HepG2 (cell line): Measurements from ENCODE around the gene ACBD6. TPM values are rescaled to one million over a fixed set of nuclear protein-coding genes. Genes with fewer than 3 reads are reported as not detected.

Experiments used
- AHR ChIP-seq: IDR thresholded peaks from 2 replicates; pipeline ENCODE4 v1.6.1; 2018; ENCODE audit warnings: missing genetic modification reagents, missing compliant biosample characterization
- CBFB ChIP-seq: sonication (generic); formaldehyde crosslinking; IDR thresholded peaks from 2 replicates; pipeline ENCODE4 v1.4.0; 2020; ENCODE audit warnings: missing genetic modification reagents
- CHCHD3 ChIP-seq: sonication (generic); formaldehyde crosslinking; IDR thresholded peaks from 2 replicates; pipeline ENCODE4 v1.8.0; 2022; ENCODE audit warnings: mild to moderate bottlenecking, missing genetic modification reagents, moderate library complexity
- FOXC1 ChIP-seq: sonication (generic); formaldehyde crosslinking; IDR thresholded peaks from 2 replicates; pipeline ENCODE4 v1.8.0; 2022; ENCODE audit warnings: mild to moderate bottlenecking, missing genetic modification reagents, borderline replicate concordance
- FOXK2 ChIP-seq: fragments of 450-650 bp; IDR thresholded peaks from 2 replicates; pipeline ENCODE4 v1.6.1; 2016
- KMT2B ChIP-seq: IDR thresholded peaks from 2 replicates; pipeline ENCODE4 v1.6.1; 2016; ENCODE audit warnings: missing genetic modification reagents, missing compliant biosample characterization
- MIXL1 ChIP-seq: IDR thresholded peaks from 2 replicates; pipeline ENCODE4 v1.6.1; 2016
- MXI1 ChIP-seq: IDR thresholded peaks from 3 replicates; pipeline ENCODE4 v1.6.1; 2012; ENCODE audit warnings: low read depth, low read length, inconsistent platforms, borderline replicate concordance
- NKX3-1 ChIP-seq: sonication (generic); formaldehyde crosslinking; IDR thresholded peaks from 2 replicates; pipeline ENCODE4 v1.5.0; 2020; ENCODE audit warnings: missing genetic modification reagents
- NRL ChIP-seq: sonication (generic); formaldehyde crosslinking; IDR thresholded peaks from 2 replicates; pipeline ENCODE4 v1.5.0; 2020; ENCODE audit warnings: missing genetic modification reagents, mild to moderate bottlenecking, moderate library complexity, borderline replicate concordance
- RNF219 ChIP-seq: sonication (generic); formaldehyde crosslinking; IDR thresholded peaks from 2 replicates; pipeline ENCODE4 v1.5.0; 2020; ENCODE audit warnings: mild to moderate bottlenecking, missing genetic modification reagents
- SATB2 ChIP-seq: sonication (generic); formaldehyde crosslinking; IDR thresholded peaks from 2 replicates; pipeline ENCODE4 v1.5.0; 2020; ENCODE audit warnings: missing genetic modification reagents
- SIN3A ChIP-seq: IDR thresholded peaks from 2 replicates; pipeline ENCODE4 v1.6.1; 2011; ENCODE audit warnings: low read depth, mild to moderate bottlenecking, control low read depth, low read length, borderline replicate concordance
- ZBTB43 ChIP-seq: sonication (generic); formaldehyde crosslinking; conservative IDR thresholded peaks from 2 replicates; pipeline ENCODE4 v1.4.0; 2020; ENCODE audit warnings: missing genetic modification reagents
- ZNF180 ChIP-seq: sonication (generic); formaldehyde crosslinking; IDR thresholded peaks from 2 replicates; pipeline ENCODE4 v1.4.0; 2020; ENCODE audit warnings: low read depth, missing genetic modification reagents, borderline replicate concordance
- ZNF326 ChIP-seq: sonication (generic); formaldehyde crosslinking; IDR thresholded peaks from 2 replicates; pipeline ENCODE4 v1.4.0; 2020; ENCODE audit warnings: missing genetic modification reagents, borderline replicate concordance
- ZNF343 ChIP-seq: sonication (generic); formaldehyde crosslinking; IDR thresholded peaks from 2 replicates; pipeline ENCODE4 v1.4.0; 2020; ENCODE audit warnings: mild to moderate bottlenecking, missing genetic modification reagents
- ZNF501 ChIP-seq: sonication (generic); formaldehyde crosslinking; IDR thresholded peaks from 2 replicates; pipeline ENCODE4 v1.5.1; 2020; ENCODE audit warnings: mild to moderate bottlenecking, moderate library complexity, missing genetic modification reagents
- ZNF768 ChIP-seq: sonication (generic); formaldehyde crosslinking; IDR thresholded peaks from 2 replicates; pipeline ENCODE4 v1.4.0; 2020; ENCODE audit warnings: missing genetic modification reagents
- ZNF788 ChIP-seq: sonication (generic); formaldehyde crosslinking; IDR thresholded peaks from 2 replicates; pipeline ENCODE4 v1.5.0; 2020; ENCODE audit warnings: mild to moderate bottlenecking, missing genetic modification reagents, borderline replicate concordance
- ZNF790 ChIP-seq: sonication (generic); formaldehyde crosslinking; IDR thresholded peaks from 2 replicates; pipeline ENCODE4 v1.8.0; 2022; ENCODE audit warnings: missing genetic modification reagents, mild to moderate bottlenecking, borderline replicate concordance
- ZSCAN29 ChIP-seq: sonication (generic); formaldehyde crosslinking; conservative IDR thresholded peaks from 2 replicates; pipeline ENCODE4 v1.4.0; 2020; ENCODE audit warnings: mild to moderate bottlenecking, missing genetic modification reagents
- polyA plus RNA-seq, 8 experiments: library from polyadenylated mRNA; depleted of rRNA in 3 of 8; stranded (reverse) in 7 of 8; unstranded in 1 of 8; fragments of >200 nt; fragmentation: Illumina TruSeq in 4 of 8; extraction: Trizol in 4 of 8; gene quantifications; 2 replicates each; pipeline versions ENCODE4 v1.2.1 to v1.2.3, GENCODE V29; 2011 to 2016; ENCODE audit warnings: low read depth in 4 of 8, missing spikeins in 1 of 8, mixed read lengths in 1 of 8; ENCODE audit not compliant: insufficient read depth in 1 of 8
- total RNA-seq, 5 experiments: library from RNA; depleted of rRNA; stranded (reverse); fragments of >200 nt; fragmentation: Illumina TruSeq; extraction: Trizol; gene quantifications; 2 replicates each; pipeline ENCODE4 v1.2.3, GENCODE V29; 2016; ENCODE audit warnings: low read depth in 1 of 5
- TF ChIP-seq, protein P1 (sequence below): sonication (generic); formaldehyde crosslinking; IDR thresholded peaks from 2 replicates; pipeline ENCODE4 v1.4.0; 2020; ENCODE audit warnings: missing genetic modification reagents, mild to moderate bottlenecking, borderline replicate concordance
- TF ChIP-seq, protein P2 (sequence below): sonication (generic); formaldehyde crosslinking; IDR thresholded peaks from 2 replicates; pipeline ENCODE4 v1.5.1; 2020; ENCODE audit warnings: missing genetic modification reagents, mild to moderate bottlenecking, borderline replicate concordance

ACBD6 gene
- total and polyA plus RNA-seq, 2 of the 13 experiments (the other 11 are each of a cell fraction or from before 2014, with no cell fraction given): 33.5 to 47.2 TPM

- TF ChIP-seq SATB2 (CRISPR knock-in tag) (no peak), MXI1 (no peak), FOXC1 (CRISPR knock-in tag) (no peak), ZNF501 (CRISPR knock-in tag) (0 out of 2 replicates have a peak, but pooled peaks have one; percentile 4), CBFB (no peak), ZSCAN29 (CRISPR knock-in tag) (no peak), ZNF180 (CRISPR knock-in tag) (no peak), KMT2B (CRISPR knock-in tag) (no peak), MIXL1 (no peak), ZNF788 (CRISPR knock-in tag) (no peak), NRL (CRISPR knock-in tag) (no peak), ZNF790 (0 out of 2 replicates have a peak, but pooled peaks have one; percentile 74), AHR (CRISPR knock-in tag) (no peak), ZBTB43 (no peak), ZNF343 (CRISPR knock-in tag) (no peak), ZNF768 (CRISPR knock-in tag) (no peak), FOXK2 (no peak), SIN3A (no peak), ZNF326 (no peak), CHCHD3 (CRISPR knock-in tag) (no peak), RNF219 (CRISPR knock-in tag) (no peak), NKX3-1 (CRISPR knock-in tag) (no peak)
- TF ChIP-seq, protein P1, sequence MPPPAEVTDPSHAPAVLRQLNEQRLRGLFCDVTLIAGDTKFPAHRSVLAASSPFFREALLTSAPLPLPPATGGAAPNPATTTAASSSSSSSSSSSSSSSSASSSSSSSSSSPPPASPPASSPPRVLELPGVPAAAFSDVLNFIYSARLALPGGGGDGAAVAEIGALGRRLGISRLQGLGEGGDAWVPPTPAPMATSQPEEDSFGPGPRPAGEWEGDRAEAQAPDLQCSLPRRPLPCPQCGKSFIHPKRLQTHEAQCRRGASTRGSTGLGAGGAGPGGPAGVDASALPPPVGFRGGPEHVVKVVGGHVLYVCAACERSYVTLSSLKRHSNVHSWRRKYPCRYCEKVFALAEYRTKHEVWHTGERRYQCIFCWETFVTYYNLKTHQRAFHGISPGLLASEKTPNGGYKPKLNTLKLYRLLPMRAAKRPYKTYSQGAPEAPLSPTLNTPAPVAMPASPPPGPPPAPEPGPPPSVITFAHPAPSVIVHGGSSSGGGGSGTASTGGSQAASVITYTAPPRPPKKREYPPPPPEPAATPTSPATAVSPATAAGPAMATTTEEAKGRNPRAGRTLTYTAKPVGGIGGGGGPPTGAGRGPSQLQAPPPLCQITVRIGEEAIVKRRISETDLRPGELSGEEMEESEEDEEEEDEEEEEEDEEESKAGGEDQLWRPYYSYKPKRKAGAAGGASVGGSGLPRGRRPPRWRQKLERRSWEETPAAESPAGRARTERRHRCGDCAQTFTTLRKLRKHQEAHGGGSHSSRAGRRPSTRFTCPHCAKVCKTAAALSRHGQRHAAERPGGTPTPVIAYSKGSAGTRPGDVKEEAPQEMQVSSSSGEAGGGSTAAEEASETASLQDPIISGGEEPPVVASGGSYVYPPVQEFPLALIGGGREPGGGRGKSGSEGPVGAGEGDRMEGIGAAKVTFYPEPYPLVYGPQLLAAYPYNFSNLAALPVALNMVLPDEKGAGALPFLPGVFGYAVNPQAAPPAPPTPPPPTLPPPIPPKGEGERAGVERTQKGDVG: no peak
- TF ChIP-seq, protein P2, sequence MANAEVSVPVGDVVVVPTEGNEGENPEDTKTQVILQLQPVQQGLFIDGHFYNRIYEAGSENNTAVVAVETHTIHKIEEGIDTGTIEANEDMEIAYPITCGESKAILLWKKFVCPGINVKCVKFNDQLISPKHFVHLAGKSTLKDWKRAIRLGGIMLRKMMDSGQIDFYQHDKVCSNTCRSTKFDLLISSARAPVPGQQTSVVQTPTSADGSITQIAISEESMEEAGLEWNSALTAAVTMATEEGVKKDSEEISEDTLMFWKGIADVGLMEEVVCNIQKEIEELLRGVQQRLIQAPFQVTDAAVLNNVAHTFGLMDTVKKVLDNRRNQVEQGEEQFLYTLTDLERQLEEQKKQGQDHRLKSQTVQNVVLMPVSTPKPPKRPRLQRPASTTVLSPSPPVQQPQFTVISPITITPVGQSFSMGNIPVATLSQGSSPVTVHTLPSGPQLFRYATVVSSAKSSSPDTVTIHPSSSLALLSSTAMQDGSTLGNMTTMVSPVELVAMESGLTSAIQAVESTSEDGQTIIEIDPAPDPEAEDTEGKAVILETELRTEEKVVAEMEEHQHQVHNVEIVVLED (CRISPR knock-in tag): no peak
Observed at GRCh38 chr1:180501865-180502360, 464 bp downstream of the ACBD6 start (continued).
